ENCODE measurements around the gene RUSC1. TPM values are rescaled to one million over a fixed set of nuclear protein-coding genes. Genes with fewer than 3 reads are reported as not detected.
"Not testable (repeated sequence)": the region's sequence is repeated elsewhere in the genome, so short reads cannot be mapped to it uniquely, and the experiment has no call there.

The RUSC1 gene, protein sequence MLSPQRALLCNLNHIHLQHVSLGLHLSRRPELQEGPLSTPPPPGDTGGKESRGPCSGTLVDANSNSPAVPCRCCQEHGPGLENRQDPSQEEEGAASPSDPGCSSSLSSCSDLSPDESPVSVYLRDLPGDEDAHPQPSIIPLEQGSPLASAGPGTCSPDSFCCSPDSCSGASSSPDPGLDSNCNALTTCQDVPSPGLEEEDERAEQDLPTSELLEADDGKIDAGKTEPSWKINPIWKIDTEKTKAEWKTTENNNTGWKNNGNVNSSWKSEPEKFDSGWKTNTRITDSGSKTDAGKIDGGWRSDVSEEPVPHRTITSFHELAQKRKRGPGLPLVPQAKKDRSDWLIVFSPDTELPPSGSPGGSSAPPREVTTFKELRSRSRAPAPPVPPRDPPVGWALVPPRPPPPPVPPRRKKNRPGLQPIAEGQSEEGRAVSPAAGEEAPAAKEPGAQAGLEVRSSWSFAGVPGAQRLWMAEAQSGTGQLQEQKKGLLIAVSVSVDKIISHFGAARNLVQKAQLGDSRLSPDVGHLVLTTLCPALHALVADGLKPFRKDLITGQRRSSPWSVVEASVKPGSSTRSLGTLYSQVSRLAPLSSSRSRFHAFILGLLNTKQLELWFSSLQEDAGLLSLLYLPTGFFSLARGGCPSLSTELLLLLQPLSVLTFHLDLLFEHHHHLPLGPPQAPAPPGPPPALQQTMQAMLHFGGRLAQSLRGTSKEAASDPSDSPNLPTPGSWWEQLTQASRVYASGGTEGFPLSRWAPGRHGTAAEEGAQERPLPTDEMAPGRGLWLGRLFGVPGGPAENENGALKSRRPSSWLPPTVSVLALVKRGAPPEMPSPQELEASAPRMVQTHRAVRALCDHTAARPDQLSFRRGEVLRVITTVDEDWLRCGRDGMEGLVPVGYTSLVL
- 10 to 100 TPM in 11 of 12 donors, not detected in 1; 20.5 to 44.8 (median 26.4) TPM for polyA plus RNA-seq (ENCODE audit: insufficient read length in 12 of 12)
- long read RNA-seq, donor 1, partial matches to known transcripts: 23 of 26 reads
- long read RNA-seq, donor 1, other reads (novel, unspliced or antisense): 0 of 26 reads
- long read RNA-seq, donor 2, partial matches to known transcripts: 0 of 3 reads
- long read RNA-seq, donor 2, other reads (novel, unspliced or antisense): 0 of 3 reads
- long read RNA-seq, donor 3, partial matches to known transcripts: 0 of 2 reads
- long read RNA-seq, donor 3, other reads (novel, unspliced or antisense): 0 of 2 reads
- long read RNA-seq, donor 4, partial matches to known transcripts: 6 of 7 reads
- long read RNA-seq, donor 4, other reads (novel, unspliced or antisense): 0 of 7 reads
- long read RNA-seq, donor 5, partial matches to known transcripts: 0 of 11 reads
- long read RNA-seq, donor 5, other reads (novel, unspliced or antisense): 5 of 11 reads
- long read RNA-seq, donor 6, partial matches to known transcripts: 0 of 3 reads
- long read RNA-seq, donor 6, other reads (novel, unspliced or antisense): 0 of 3 reads
- long read RNA-seq, donor 7, partial matches to known transcripts: 0 of 1 reads
- long read RNA-seq, donor 7, other reads (novel, unspliced or antisense): 0 of 1 reads
- long read RNA-seq, donor 8, partial matches to known transcripts: 11 of 16 reads
- long read RNA-seq, donor 8, other reads (novel, unspliced or antisense): 0 of 16 reads
- long read RNA-seq, donor 9, partial matches to known transcripts: 0 of 2 reads
- long read RNA-seq, donor 9, other reads (novel, unspliced or antisense): 0 of 2 reads
- long read RNA-seq, donor 10, partial matches to known transcripts: 0 of 5 reads
- long read RNA-seq, donor 10, other reads (novel, unspliced or antisense): 0 of 5 reads
- long read RNA-seq, donor 11, partial matches to known transcripts: 5 of 8 reads
- long read RNA-seq, donor 11, other reads (novel, unspliced or antisense): 0 of 8 reads

DNA sequence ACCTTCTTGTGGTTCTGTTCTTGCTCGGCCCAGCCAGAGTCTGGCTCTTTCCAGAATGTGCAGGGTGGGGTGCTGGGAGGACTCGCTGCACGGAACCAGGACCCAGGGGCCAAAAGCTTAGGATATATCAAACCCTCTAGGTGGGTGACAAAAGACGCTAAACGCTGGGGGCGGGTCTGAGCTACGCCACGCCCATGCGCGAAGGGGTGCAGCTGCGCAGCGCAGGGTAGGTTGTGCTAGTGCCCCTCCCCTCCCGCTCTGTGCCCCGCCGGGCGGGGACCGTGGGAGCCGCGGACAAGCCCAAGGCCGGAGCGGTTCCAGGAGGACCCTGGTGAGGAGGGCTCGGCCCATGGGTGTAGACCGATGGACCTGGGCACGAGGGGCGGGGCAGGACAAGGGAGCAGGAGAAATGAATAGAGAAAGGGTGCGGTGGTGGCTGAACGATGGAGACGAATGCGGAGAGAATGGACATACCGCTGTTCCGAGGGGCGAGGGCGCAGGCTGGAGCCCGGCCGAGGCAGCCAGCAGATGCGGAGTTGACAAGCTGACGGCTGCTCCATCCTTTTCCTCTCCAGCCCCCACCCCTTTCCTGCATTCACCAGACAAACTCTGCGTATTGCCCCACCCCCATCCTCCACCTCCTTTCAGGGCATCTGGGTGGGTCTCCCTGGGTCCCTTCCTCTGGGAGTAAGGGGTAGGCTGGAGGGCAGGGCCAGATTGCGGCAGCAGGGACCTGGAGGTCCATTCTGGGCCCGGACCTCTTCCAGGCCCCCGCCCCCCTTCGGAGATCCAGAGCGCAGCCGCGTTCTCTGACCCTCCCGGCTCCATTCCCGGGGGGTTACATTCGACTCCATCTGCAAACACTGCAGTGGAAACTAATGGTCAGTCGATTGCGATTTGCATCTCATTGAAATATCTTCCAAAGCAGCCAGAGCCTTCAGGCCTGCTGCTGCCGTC lies at the start of gene RUSC1:
TSS of gene RUSC1 (plus strand) at position 234 of the 957 bp plus-strand sequence. CDS start 880 bp downstream, outside the sequence.
- DNase-seq: peak; percentile 91

DNA sequence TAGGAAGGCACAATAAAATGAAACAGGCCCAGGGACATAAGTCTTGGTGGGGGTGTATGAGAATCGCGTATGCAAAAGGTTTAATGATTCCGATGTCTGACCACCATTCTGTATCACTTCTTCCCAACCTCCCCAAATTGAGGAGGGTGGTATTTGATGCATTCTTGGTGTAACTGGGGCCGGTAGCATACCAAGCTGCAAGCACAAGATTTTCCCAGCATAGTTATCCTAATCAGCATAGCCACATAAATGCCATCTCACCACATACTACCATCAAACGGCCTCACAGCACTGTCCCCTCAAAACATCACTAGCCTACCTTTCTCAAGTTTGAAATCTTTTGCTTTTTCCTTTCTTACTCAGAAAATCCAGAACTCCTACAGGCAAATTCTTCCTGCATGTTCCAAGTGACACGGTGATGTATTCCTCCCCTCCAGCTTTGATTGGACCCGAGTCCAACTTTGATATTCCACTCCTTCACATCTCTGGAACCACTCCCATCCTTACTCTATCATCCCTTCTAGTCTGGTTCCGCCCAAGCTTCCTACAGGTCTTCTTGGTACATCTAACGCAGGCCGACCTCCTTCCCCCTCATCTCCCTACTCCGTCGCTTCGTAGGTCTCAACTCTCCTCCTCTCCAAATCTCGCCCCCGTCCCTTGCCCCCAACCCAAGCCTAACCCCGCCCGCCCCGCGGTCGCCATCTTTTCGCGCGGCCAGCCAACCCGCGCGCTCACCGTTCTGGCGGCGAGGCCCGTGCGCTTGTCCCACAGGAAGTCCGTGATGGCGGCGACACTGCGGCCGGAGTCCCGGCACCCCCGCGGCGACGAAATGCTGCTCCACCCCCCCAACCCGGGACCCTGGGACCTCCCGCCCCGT lies 48.0 kb upstream of the RUSC1 start:
- DNase-seq: peak; percentile 53

GRCh38 chr1:155273343-155274245 lies 47.1 kb upstream of the RUSC1 start, which contains the start of gene CLK2:
Gene CLK2, minus strand, starts transcription at chr1:155273504. Its CDS starts 2,527 bp downstream, at chr1:155270977.
- peak; percentile 96 for DNase-seq

GRCh38 chr1:155277070-155277901 lies 43.4 kb upstream of the RUSC1 start, which contains the start of gene HCN3:
Gene HCN3, plus strand, starts transcription at chr1:155277463. Its CDS starts 128 bp downstream, at chr1:155277591.
- peak; percentile 99 for DNase-seq

- DNase-seq: peak; percentile 54
Measured at GRCh38 chr1:155277902-155278688, 42.6 kb upstream of the RUSC1 start.

GRCh38 chr1:155278689-155279160 lies 42.0 kb upstream of the RUSC1 start:
- DNase-seq: no peak

DNA sequence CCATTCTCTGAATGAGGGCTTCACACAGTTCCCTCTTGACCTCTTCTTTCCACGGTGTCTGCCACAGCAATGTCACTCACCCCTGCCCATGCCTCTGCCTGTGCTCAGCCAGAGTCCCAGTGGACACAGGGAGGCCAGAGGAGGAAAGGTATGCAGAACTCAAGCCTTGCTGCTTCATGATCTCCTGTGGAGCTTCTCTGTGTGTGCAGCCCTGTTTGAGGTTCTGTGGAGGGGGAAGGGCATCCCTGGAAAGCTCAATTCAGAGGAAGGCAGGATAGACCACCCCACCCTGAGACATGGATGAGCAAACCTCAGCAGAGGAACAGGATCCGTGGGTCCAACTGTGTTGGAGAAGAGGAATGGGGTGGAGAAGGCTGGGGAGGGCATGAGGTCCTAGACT lies 41.4 kb upstream of the RUSC1 start:
- no peak for DNase-seq

DNA sequence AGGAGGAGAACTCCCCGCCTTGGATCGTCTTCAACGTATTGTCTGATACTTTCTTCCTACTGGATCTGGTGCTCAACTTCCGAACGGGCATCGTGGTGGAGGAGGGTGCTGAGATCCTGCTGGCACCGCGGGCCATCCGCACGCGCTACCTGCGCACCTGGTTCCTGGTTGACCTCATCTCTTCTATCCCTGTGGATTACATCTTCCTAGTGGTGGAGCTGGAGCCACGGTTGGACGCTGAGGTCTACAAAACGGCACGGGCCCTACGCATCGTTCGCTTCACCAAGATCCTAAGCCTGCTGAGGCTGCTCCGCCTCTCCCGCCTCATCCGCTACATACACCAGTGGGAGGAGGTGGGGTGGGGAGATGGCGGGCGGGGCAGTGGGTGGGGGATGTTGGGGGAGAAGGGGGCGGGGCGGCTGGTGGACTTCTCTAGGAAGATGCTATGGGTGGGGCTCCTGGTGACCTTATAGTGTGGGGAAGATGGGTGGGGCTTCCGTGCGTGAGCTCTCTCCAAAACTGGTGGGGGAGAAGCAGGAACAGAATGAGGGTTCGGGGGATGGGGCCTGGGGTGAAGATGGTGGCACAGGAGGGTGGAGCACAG lies 38.1 kb upstream of the RUSC1 start:
- no peak for DNase-seq

- no peak for DNase-seq
Measured at GRCh38 chr1:155284476-155284875, 36.2 kb upstream of the RUSC1 start.

DNA sequence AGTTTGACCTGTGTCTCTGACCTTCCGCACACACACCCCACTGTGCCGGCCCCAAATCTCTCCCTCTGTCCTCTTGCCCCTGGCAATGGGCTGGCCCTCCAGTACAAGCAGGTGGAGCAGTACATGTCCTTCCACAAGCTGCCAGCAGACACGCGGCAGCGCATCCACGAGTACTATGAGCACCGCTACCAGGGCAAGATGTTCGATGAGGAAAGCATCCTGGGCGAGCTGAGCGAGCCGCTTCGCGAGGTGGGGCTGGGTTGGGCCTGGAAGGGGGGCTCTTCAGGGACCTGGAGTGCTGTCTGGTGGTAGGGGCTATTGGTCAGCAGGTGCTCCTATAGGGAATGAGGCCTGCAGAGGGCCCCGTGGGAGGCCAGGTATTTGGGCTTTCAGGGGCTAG lies 35.6 kb upstream of the RUSC1 start:
- DNase-seq: no peak

GRCh38 chr1:155285631-155286044 lies 35.1 kb upstream of the RUSC1 start:
- DNase-seq: no peak

DNA sequence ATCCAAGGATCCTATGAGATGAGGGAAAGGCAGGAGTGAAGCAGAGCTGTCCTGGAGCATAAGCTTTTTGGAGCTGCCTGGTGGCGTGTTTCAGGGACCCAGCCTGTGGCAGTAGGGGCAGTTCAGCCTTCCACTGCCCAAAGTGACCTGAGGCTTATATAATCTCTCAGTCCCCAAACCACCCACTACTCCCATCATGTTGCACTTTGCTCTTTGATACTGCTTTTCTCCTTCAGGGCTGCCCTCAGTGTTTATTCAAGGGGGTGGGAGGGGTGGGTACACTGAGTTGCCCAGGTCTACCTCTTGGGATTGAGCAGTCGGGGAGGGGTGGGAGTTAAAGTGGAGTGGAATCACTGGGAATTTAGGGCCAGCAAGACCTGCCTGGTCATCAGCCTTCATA lies 34.1 kb upstream of the RUSC1 start:
- DNase-seq: no peak

- no peak for DNase-seq
Measured at GRCh38 chr1:155287987-155288543, 32.6 kb upstream of the RUSC1 start.

DNA sequence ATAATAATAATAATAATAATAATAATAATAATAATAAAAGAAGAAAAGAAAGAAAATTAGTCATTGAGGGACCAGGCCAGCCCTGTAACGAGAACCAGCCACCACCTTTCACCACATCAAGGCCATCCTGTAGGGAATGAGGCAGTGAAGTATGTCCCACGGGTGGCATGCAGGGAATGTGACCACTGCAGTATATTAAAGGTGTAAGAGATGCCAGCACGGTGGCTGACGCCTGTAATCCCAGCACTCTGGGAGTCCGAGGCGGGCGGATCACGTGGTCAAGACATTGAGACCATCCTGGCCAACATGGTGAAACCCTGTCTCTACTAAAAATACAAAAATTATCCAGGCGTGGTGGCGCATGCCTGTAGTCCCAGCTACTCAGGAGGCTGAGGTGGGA lies 29.7 kb upstream of the RUSC1 start:
- DNase-seq: not testable (repeated sequence)
